Endodermal cell (in vitro differentiated cells): Measurements from ENCODE around the gene BBX. TPM values are rescaled to one million over a fixed set of nuclear protein-coding genes. Genes with fewer than 3 reads are reported as not detected.

Experiments
- DNase-seq: peaks from one replicate; pipeline ENCODE4 v3.0.0-alpha.2; 2017
- H3K27ac ChIP-seq: 2 replicates; pipeline ENCODE4 v1.5.1; 2013; ENCODE audit warnings: mild to moderate bottlenecking, low read depth, low read length, moderate library complexity
- H3K27me3 ChIP-seq: 2 replicates; pipeline ENCODE4 v1.6.1; 2013; ENCODE audit warnings: mild to moderate bottlenecking, low read length, moderate library complexity; ENCODE audit not compliant: insufficient read depth, control insufficient read depth, poor library complexity, severe bottlenecking
- H3K36me3 ChIP-seq: 2 replicates; pipeline ENCODE4 v1.7.0; 2013; ENCODE audit warnings: mild to moderate bottlenecking, low read length, moderate library complexity; ENCODE audit not compliant: control insufficient read depth, insufficient read depth
- H3K4me1 ChIP-seq: one replicate; pipeline ENCODE4 v1.7.0; 2013; ENCODE audit warnings: low read length; ENCODE audit not compliant: control insufficient read depth, insufficient read depth
- H3K4me3 ChIP-seq: 2 replicates; pipeline ENCODE4 v1.5.1; 2013; ENCODE audit warnings: mild to moderate bottlenecking, low read length, moderate library complexity
- H3K9ac ChIP-seq: 2 replicates; pipeline ENCODE4 v1.6.1; 2013; ENCODE audit warnings: mild to moderate bottlenecking, low read length, moderate library complexity; ENCODE audit not compliant: poor library complexity, severe bottlenecking; ENCODE audit errors: extremely low read depth
- H3K9me3 ChIP-seq: 2 replicates; pipeline ENCODE4 v1.6.1; 2013; ENCODE audit warnings: mild to moderate bottlenecking, low read length, moderate library complexity; ENCODE audit not compliant: control insufficient read depth
- H3K27ac Mint-ChIP-seq: 2 replicates; pipeline ENCODE4 v1.8.0; 2020; ENCODE audit warnings: mixed read lengths
- H3K27me3 Mint-ChIP-seq: 2 replicates; pipeline ENCODE4 v1.8.0; 2021; ENCODE audit warnings: mild to moderate bottlenecking, mixed read lengths; ENCODE audit not compliant: insufficient read depth
- H3K36me3 Mint-ChIP-seq: 2 replicates; pipeline ENCODE4 v1.8.0; 2020; ENCODE audit warnings: low read depth, mixed read lengths
- H3K4me1 Mint-ChIP-seq: 2 replicates; pipeline ENCODE4 v1.8.0; 2020; ENCODE audit warnings: mixed read lengths
- H3K4me3 Mint-ChIP-seq: 2 replicates; pipeline ENCODE4 v1.8.0; 2020; ENCODE audit warnings: mild to moderate bottlenecking, moderate library complexity, mixed read lengths
- H3K9me3 Mint-ChIP-seq: 2 replicates; pipeline ENCODE4 v1.8.0; 2020; ENCODE audit warnings: mild to moderate bottlenecking, mixed read lengths
- CTCF ChIP-seq: fragments of 200-600 bp; sonication (generic); conservative IDR thresholded peaks from 2 replicates; pipeline ENCODE4 v1.5.0; 2021; ENCODE audit warnings: antibody characterized with exemption, mild to moderate bottlenecking
- WGBS, 2 experiments: methylation state at CpG; one replicate each; pipeline versions ENCODE4 v1.1.5 to v1.1.7; 2013; ENCODE audit warnings: missing lambda C conversion rate in 2 of 2, mixed read lengths in 1 of 2; ENCODE audit not compliant: insufficient coverage in 1 of 2, insufficient read length in 1 of 2; 5-methylcytosine and 5-hydroxymethylcytosine counted together
- total RNA-seq, 2 donors: library from RNA; stranded (reverse); fragmentation: NEBNext Ultra II Directional in 1 of 2; extraction: Animal tissue kit (Norgen Biotek cat#: 25700) in 1 of 2; gene quantifications; 2 replicates in 1 of 2; 3 replicates in 1 of 2; pipeline ENCODE4 v1.2.1, GENCODE V29; 2021

BBX gene
- total RNA-seq, 2 donors from 2014 or later: 34.2 to 41.2 TPM

GRCh38 chr3:107670986-107671385, 148.2 kb downstream of the BBX start:
- Histone ChIP-seq H3K27me3 (no peaks in the 10 kb centered on the region), H3K36me3 (no peaks in the 10 kb centered on the region), H3K27ac (no peak overlapping the region), H3K4me3 (no peak overlapping the region), H3K9ac (no peak overlapping the region), H3K9me3 (no peaks in the 10 kb centered on the region), H3K4me1 (no peaks in the 10 kb centered on the region)
- no peak for DNase-seq
- Mint-ChIP-seq H3K27me3 (no peaks in the 10 kb centered on the region), H3K27ac (no peak overlapping the region), H3K4me1 (peaks cover 19% of the 10 kb centered on the region), H3K9me3 (no peaks in the 10 kb centered on the region), H3K4me3 (no peak overlapping the region), H3K36me3 (peaks cover 2% of the 10 kb centered on the region)
- 89 to 97% methylated on average over 3 of the region's 3 CpGs for WGBS, 2 experiments
- no peak for TF ChIP-seq CTCF

- no peaks in the 10 kb centered on the region for H3K36me3 Mint-ChIP-seq
- H3K4me3 Mint-ChIP-seq: no peak overlapping the region
- H3K4me1 Mint-ChIP-seq: peaks cover 12% of the 10 kb centered on the region
- H3K9me3 Mint-ChIP-seq: no peaks in the 10 kb centered on the region
- H3K9me3 ChIP-seq: no peaks in the 10 kb centered on the region
- no peaks in the 10 kb centered on the region for H3K36me3 ChIP-seq
- H3K4me1 ChIP-seq: no peaks in the 10 kb centered on the region
- no peaks in the 10 kb centered on the region for H3K27me3 ChIP-seq
- H3K27ac Mint-ChIP-seq: no peak overlapping the region
- H3K27me3 Mint-ChIP-seq: no peaks in the 10 kb centered on the region
- H3K27ac ChIP-seq: peak overlapping the region; percentile 7
- WGBS, 2 experiments: 96 to 100% methylated on average over 5 to 7 of the region's 7 CpGs
- no peak overlapping the region for H3K4me3 ChIP-seq
- TF ChIP-seq CTCF: no peak
- no peak for DNase-seq
- no peak overlapping the region for H3K9ac ChIP-seq
Observed at GRCh38 chr3:107674371-107674770, 151.6 kb downstream of the BBX start.

- H3K27ac Mint-ChIP-seq: no peak overlapping the region
- 91 to 96% methylated on average over 3 to 6 of the region's 6 CpGs for WGBS, 2 experiments
Observed at GRCh38 chr3:107675233-107675900, 152.6 kb downstream of the BBX start.

More at GRCh38 chr3:107675233-107675900, 152.6 kb downstream of the BBX start:
- H3K27ac ChIP-seq: no peak overlapping the region
- Mint-ChIP-seq H3K27me3 (no peaks in the 10 kb centered on the region), H3K9me3 (peaks cover 2% of the 10 kb centered on the region), H3K36me3 (no peaks in the 10 kb centered on the region), H3K4me3 (no peak overlapping the region), H3K4me1 (peaks cover 10% of the 10 kb centered on the region)
- no peaks in the 10 kb centered on the region for H3K27me3 ChIP-seq
- no peak for TF ChIP-seq CTCF
- H3K4me1 ChIP-seq: no peaks in the 10 kb centered on the region
- no peak overlapping the region for H3K9ac ChIP-seq
- no peak overlapping the region for H3K4me3 ChIP-seq
- DNase-seq: no peak
- peaks cover 4% of the 10 kb centered on the region for H3K9me3 ChIP-seq
- H3K36me3 ChIP-seq: no peaks in the 10 kb centered on the region
